Adrenal gland (tissue), 5 donors: Measurements from ENCODE around the gene ICE1.

Source experiments
- CTCF ChIP-seq, 6 experiments: fragments of 450-650 bp in 4 of 6; fragments of 200-600 bp in 2 of 6; sonication (generic) in 1 of 6; IDR thresholded peaks; 1 replicate in 5 of 6; 2 replicates in 1 of 6; pipeline versions ENCODE4 v1.5.1 to v1.8.0; 2016 to 2021; ENCODE audit warnings: antibody characterized with exemption in 6 of 6, mild to moderate bottlenecking in 2 of 6, moderate library complexity in 1 of 6
- POLR2A ChIP-seq, 2 donors: fragments of 450-650 bp; IDR thresholded peaks; one replicate each; pipeline ENCODE4 v1.6.1; 2017; ENCODE audit warnings: antibody characterized with exemption in 2 of 2, mild to moderate bottlenecking in 2 of 2, moderate library complexity in 1 of 2
- donor health status: DM: no; HTN: no; CAD: no.

GRCh38 chr5:5418006-5418405 is 4.5 kb upstream of the ICE1 start:
- TF ChIP-seq CTCF (IDR thresholded peaks at IDR 0.05) (no peak), POLR2A (IDR thresholded peaks at IDR 0.05) (no peak)
